ENCODE measurements around the gene TRIM26.

Gene TRIM26

GRCh38 chr6:30145818-30146217 is 67.4 kb downstream of the TRIM26 start:
- Histone ChIP-seq H3K18ac (ENCODE audit: low read length) (no peak overlapping the region), H3K36me3 (replicated peaks in 1 of 2; ENCODE audit: control insufficient read depth in 2 of 2, insufficient read depth in 2 of 2, low read length in 2 of 2) (no peaks in the 10 kb centered on the region), H2BK120ac (ENCODE audit: low read depth, low read length) (no peak overlapping the region), H2BK12ac (ENCODE audit: low read length) (no peak overlapping the region), H2BK15ac (ENCODE audit: low read length) (no peak overlapping the region), H2AFZ (ENCODE audit: low read length) (no peak overlapping the region), H3K27me3 (ENCODE audit: control insufficient read depth in 3 of 3, insufficient read depth in 3 of 3, low read depth in 1 of 3, low read length in 3 of 3) (peaks cover 0 to 49% (median 0%) of the 10 kb centered on the region in 3 experiments), H4K91ac (ENCODE audit: low read depth, low read length, poor library complexity) (no peak overlapping the region), H2AK5ac (ENCODE audit: low read depth, low read length) (no peak overlapping the region), H3K9me3 (replicated peaks in 1 of 2; ENCODE audit: control insufficient read depth in 2 of 2, insufficient read depth in 1 of 2, low read depth in 1 of 2, low read length in 2 of 2) (no peaks in the 10 kb centered on the region), H3K9ac (ENCODE audit: low read depth, low read length, poor library complexity) (no peak overlapping the region), H3K4me2 (ENCODE audit: insufficient read depth, low read length, poor library complexity, severe bottlenecking) (no peak overlapping the region), H3K4me1 (ENCODE audit: control insufficient read depth in 2 of 2, insufficient read depth in 1 of 2, low read depth in 1 of 2, low read length in 2 of 2) (no peaks in the 10 kb centered on the region), H3K27ac (replicated peaks; ENCODE audit: low read length) (no peak overlapping the region), H3K14ac (ENCODE audit: low read length) (no peak overlapping the region), H3K23ac (ENCODE audit: low read depth, low read length, poor library complexity) (no peak overlapping the region), H3K4ac (ENCODE audit: low read length) (no peak overlapping the region), H2BK5ac (ENCODE audit: low read length) (no peak overlapping the region), H3K4me3 (ENCODE audit: low read length in 2 of 2) (no peak overlapping the region), H3K79me1 (ENCODE audit: low read depth, low read length) (no peaks in the 10 kb centered on the region), H4K8ac (ENCODE audit: low read depth, low read length) (no peak overlapping the region)
- no peak for DNase-seq (ENCODE audit: low spot score)
- no CpG with 5 or more reads among the region's 7 CpGs for WGBS, 2 donors (ENCODE audit: extremely low coverage in 2 of 2, insufficient read length in 2 of 2, insufficient replicate concordance in 1 of 2)

GRCh38 chr6:30144811-30145210 is 68.4 kb downstream of the TRIM26 start:
- no peak for DNase-seq (ENCODE audit: low spot score)
- Histone ChIP-seq H3K36me3 (replicated peaks in 1 of 2; ENCODE audit: control insufficient read depth in 2 of 2, insufficient read depth in 2 of 2, low read length in 2 of 2) (no peaks in the 10 kb centered on the region), H3K4me2 (ENCODE audit: insufficient read depth, low read length, poor library complexity, severe bottlenecking) (no peak overlapping the region), H3K9me3 (replicated peaks in 1 of 2; ENCODE audit: control insufficient read depth in 2 of 2, insufficient read depth in 1 of 2, low read depth in 1 of 2, low read length in 2 of 2) (no peaks in the 10 kb centered on the region), H3K79me1 (ENCODE audit: low read depth, low read length) (no peaks in the 10 kb centered on the region), H2AFZ (ENCODE audit: low read length) (no peak overlapping the region), H2BK12ac (ENCODE audit: low read length) (no peak overlapping the region), H4K8ac (ENCODE audit: low read depth, low read length) (no peak overlapping the region), H3K23ac (ENCODE audit: low read depth, low read length, poor library complexity) (no peak overlapping the region), H3K4ac (ENCODE audit: low read length) (no peak overlapping the region), H3K27me3 (ENCODE audit: control insufficient read depth in 3 of 3, insufficient read depth in 3 of 3, low read depth in 1 of 3, low read length in 3 of 3) (peaks cover 0 to 44% (median 0%) of the 10 kb centered on the region in 3 experiments), H2BK15ac (ENCODE audit: low read length) (no peak overlapping the region), H2BK5ac (ENCODE audit: low read length) (no peak overlapping the region), H3K14ac (ENCODE audit: low read length) (no peak overlapping the region), H3K4me3 (ENCODE audit: low read length in 2 of 2) (no peak overlapping the region), H2AK5ac (ENCODE audit: low read depth, low read length) (no peak overlapping the region), H4K91ac (ENCODE audit: low read depth, low read length, poor library complexity) (no peak overlapping the region), H3K4me1 (ENCODE audit: control insufficient read depth in 2 of 2, insufficient read depth in 1 of 2, low read depth in 1 of 2, low read length in 2 of 2) (no peaks in the 10 kb centered on the region), H2BK120ac (ENCODE audit: low read depth, low read length) (no peak overlapping the region), H3K27ac (replicated peaks; ENCODE audit: low read length) (no peak overlapping the region), H3K18ac (ENCODE audit: low read length) (no peak overlapping the region), H3K9ac (ENCODE audit: low read depth, low read length, poor library complexity) (no peak overlapping the region)
- no CpG with 5 or more reads among the region's 6 CpGs for WGBS, 2 donors (ENCODE audit: extremely low coverage in 2 of 2, insufficient read length in 2 of 2, insufficient replicate concordance in 1 of 2)

- Histone ChIP-seq H3K9ac (ENCODE audit: low read depth, low read length, poor library complexity) (no peak overlapping the region), H3K4ac (ENCODE audit: low read length) (no peak overlapping the region), H3K27me3 (ENCODE audit: control insufficient read depth in 3 of 3, insufficient read depth in 3 of 3, low read depth in 1 of 3, low read length in 3 of 3) (peaks cover 0 to 46% (median 0%) of the 10 kb centered on the region in 3 experiments), H2BK15ac (ENCODE audit: low read length) (no peak overlapping the region), H2BK12ac (ENCODE audit: low read length) (no peak overlapping the region), H3K4me2 (ENCODE audit: insufficient read depth, low read length, poor library complexity, severe bottlenecking) (no peak overlapping the region), H3K9me3 (replicated peaks in 1 of 2; ENCODE audit: control insufficient read depth in 2 of 2, insufficient read depth in 1 of 2, low read depth in 1 of 2, low read length in 2 of 2) (no peaks in the 10 kb centered on the region), H2BK5ac (ENCODE audit: low read length) (no peak overlapping the region), H3K36me3 (replicated peaks in 1 of 2; ENCODE audit: control insufficient read depth in 2 of 2, insufficient read depth in 2 of 2, low read length in 2 of 2) (no peaks in the 10 kb centered on the region), H3K4me3 (ENCODE audit: low read length in 2 of 2) (no peak overlapping the region), H4K8ac (ENCODE audit: low read depth, low read length) (no peak overlapping the region), H3K4me1 (ENCODE audit: control insufficient read depth in 2 of 2, insufficient read depth in 1 of 2, low read depth in 1 of 2, low read length in 2 of 2) (no peaks in the 10 kb centered on the region), H2AFZ (ENCODE audit: low read length) (no peak overlapping the region), H2BK120ac (ENCODE audit: low read depth, low read length) (no peak overlapping the region), H3K18ac (ENCODE audit: low read length) (no peak overlapping the region), H4K91ac (ENCODE audit: low read depth, low read length, poor library complexity) (no peak overlapping the region), H3K79me1 (ENCODE audit: low read depth, low read length) (no peaks in the 10 kb centered on the region), H3K27ac (replicated peaks; ENCODE audit: low read length) (no peak overlapping the region), H2AK5ac (ENCODE audit: low read depth, low read length) (no peak overlapping the region), H3K23ac (ENCODE audit: low read depth, low read length, poor library complexity) (no peak overlapping the region), H3K14ac (ENCODE audit: low read length) (no peak overlapping the region)
- WGBS, 2 donors (ENCODE audit: extremely low coverage in 2 of 2, insufficient read length in 2 of 2, insufficient replicate concordance in 1 of 2) = no CpG with 5 or more reads among the region's 2 CpGs
- DNase-seq (ENCODE audit: low spot score) = no peak
Observed at GRCh38 chr6:30143780-30144179, 69.4 kb downstream of the TRIM26 start.

GRCh38 chr6:30142665-30143064 is 70.5 kb downstream of the TRIM26 start:
- Histone ChIP-seq H3K4ac (ENCODE audit: low read length) (no peak overlapping the region), H2BK15ac (ENCODE audit: low read length) (no peak overlapping the region), H3K4me1 (ENCODE audit: control insufficient read depth in 2 of 2, insufficient read depth in 1 of 2, low read depth in 1 of 2, low read length in 2 of 2) (no peaks in the 10 kb centered on the region), H3K9ac (ENCODE audit: low read depth, low read length, poor library complexity) (no peak overlapping the region), H3K27me3 (ENCODE audit: control insufficient read depth in 3 of 3, insufficient read depth in 3 of 3, low read depth in 1 of 3, low read length in 3 of 3) (peaks cover 0 to 48% (median 0%) of the 10 kb centered on the region in 3 experiments), H3K27ac (replicated peaks; ENCODE audit: low read length) (no peak overlapping the region), H3K36me3 (replicated peaks in 1 of 2; ENCODE audit: control insufficient read depth in 2 of 2, insufficient read depth in 2 of 2, low read length in 2 of 2) (no peaks in the 10 kb centered on the region), H2AK5ac (ENCODE audit: low read depth, low read length) (no peak overlapping the region), H3K9me3 (replicated peaks in 1 of 2; ENCODE audit: control insufficient read depth in 2 of 2, insufficient read depth in 1 of 2, low read depth in 1 of 2, low read length in 2 of 2) (no peaks in the 10 kb centered on the region), H3K4me3 (ENCODE audit: low read length in 2 of 2) (no peak overlapping the region), H4K91ac (ENCODE audit: low read depth, low read length, poor library complexity) (no peak overlapping the region), H4K8ac (ENCODE audit: low read depth, low read length) (no peak overlapping the region), H3K18ac (ENCODE audit: low read length) (no peak overlapping the region), H2AFZ (ENCODE audit: low read length) (no peak overlapping the region), H3K23ac (ENCODE audit: low read depth, low read length, poor library complexity) (no peak overlapping the region), H3K4me2 (ENCODE audit: insufficient read depth, low read length, poor library complexity, severe bottlenecking) (no peak overlapping the region), H2BK12ac (ENCODE audit: low read length) (no peak overlapping the region), H3K14ac (ENCODE audit: low read length) (no peak overlapping the region), H2BK5ac (ENCODE audit: low read length) (no peak overlapping the region), H2BK120ac (ENCODE audit: low read depth, low read length) (no peak overlapping the region), H3K79me1 (ENCODE audit: low read depth, low read length) (no peaks in the 10 kb centered on the region)
- WGBS, 2 donors (ENCODE audit: extremely low coverage in 2 of 2, insufficient read length in 2 of 2, insufficient replicate concordance in 1 of 2) = no CpG with 5 or more reads among the region's 3 CpGs
- no peak for DNase-seq (ENCODE audit: low spot score)
